Neural cell (in vitro differentiated cells): ENCODE data around the gene FRMD4A. TPM values are rescaled to one million over a fixed set of nuclear protein-coding genes. Genes with fewer than 3 reads are reported as not detected.

Source experiments
- H2AFZ ChIP-seq: fragments of 200-600, 300-800 bp; sonication (generic), shearing (Covaris generic); 2 replicates; pipeline ENCODE4 v1.6.0; 2014; ENCODE audit warnings: low read depth, mild to moderate bottlenecking, antibody characterized with exemption, low read length, moderate library complexity
- H3F3A ChIP-seq: fragments of 200-600 bp; shearing (Covaris generic); 2 replicates; pipeline ENCODE4 v1.6.1; 2016; ENCODE audit warnings: mild to moderate bottlenecking, moderate library complexity, mixed read lengths, antibody characterized with exemption, low read length; ENCODE audit not compliant: insufficient read depth, poor library complexity, severe bottlenecking
- H3K27ac ChIP-seq: fragments of 200-600, 300-800 bp; sonication (generic), shearing (Covaris generic); 2 replicates; pipeline ENCODE4 v1.5.1; 2014; ENCODE audit warnings: mild to moderate bottlenecking, low read length, moderate library complexity
- H3K27me3 ChIP-seq: fragments of 300-800, 200-600 bp; sonication (generic), shearing (Covaris generic); 2 replicates; pipeline ENCODE4 v1.6.0; 2014; ENCODE audit warnings: mild to moderate bottlenecking, low read depth, low read length, moderate library complexity; ENCODE audit not compliant: insufficient read depth
- H3K36me3 ChIP-seq: fragments of 300-800, 200-600 bp; sonication (generic), shearing (Covaris generic); 2 replicates; pipeline ENCODE4 v1.5.1; 2014; ENCODE audit warnings: mild to moderate bottlenecking, antibody characterized with exemption, low read length, moderate library complexity; ENCODE audit not compliant: insufficient read depth
- H3K4me2 ChIP-seq: fragments of 300-800, 200-600 bp; sonication (generic), shearing (Covaris generic); 2 replicates; pipeline ENCODE4 v1.6.0; 2014; ENCODE audit warnings: mild to moderate bottlenecking, low read length
- H3K4me3 ChIP-seq: fragments of 300-800, 200-600 bp; sonication (generic), shearing (Covaris generic); 2 replicates; pipeline ENCODE4 v1.5.1; 2014; ENCODE audit warnings: mild to moderate bottlenecking, low read length, moderate library complexity
- H3K79me2 ChIP-seq: fragments of 200-600 bp; shearing (Covaris generic); replicated peaks from 2 replicates; pipeline ENCODE4 v1.6.0; 2014; ENCODE audit warnings: mild to moderate bottlenecking, low read length, moderate library complexity; ENCODE audit not compliant: insufficient read depth
- H3K9ac ChIP-seq: fragments of 300-800, 200-600 bp; sonication (generic), shearing (Covaris generic); 2 replicates; pipeline ENCODE4 v1.6.1; 2016; ENCODE audit warnings: mild to moderate bottlenecking, low read length, mixed read lengths
- H3K9me2 ChIP-seq: fragments of 200-600 bp; shearing (Covaris generic); 2 replicates; pipeline ENCODE4 v1.6.1; 2016; ENCODE audit warnings: mild to moderate bottlenecking, low read length, mixed read lengths; ENCODE audit not compliant: insufficient read depth
- H3K9me3 ChIP-seq: fragments of 200-600, 300-800 bp; sonication (generic), shearing (Covaris generic); 2 replicates; pipeline ENCODE4 v1.6.1; 2016; ENCODE audit warnings: mild to moderate bottlenecking, mixed run types, low read length, moderate library complexity, mixed read lengths
- H4K20me1 ChIP-seq: fragments of 200-600 bp; shearing (Covaris generic); 2 replicates; pipeline ENCODE4 v1.6.1; 2016; ENCODE audit warnings: mild to moderate bottlenecking, mixed run types; ENCODE audit not compliant: insufficient read depth
- EP300 ChIP-seq: fragments of 450-650 bp; conservative IDR thresholded peaks from 2 replicates; pipeline ENCODE4 v1.6.1; 2014; ENCODE audit warnings: antibody characterized with exemption, mild to moderate bottlenecking, moderate library complexity; ENCODE audit not compliant: poor library complexity, severe bottlenecking
- EZH2 ChIP-seq: fragments of 200-600, 300-800 bp; shearing (Covaris generic), sonication (generic); IDR thresholded peaks from 2 replicates; pipeline ENCODE4 v1.6.1; 2014; ENCODE audit warnings: antibody characterized with exemption, low read length, borderline replicate concordance, mild to moderate bottlenecking; ENCODE audit not compliant: insufficient read depth, poor library complexity, severe bottlenecking
- MXI1 ChIP-seq: fragments of 450-650 bp; conservative IDR thresholded peaks from 2 replicates; pipeline ENCODE4 v1.6.1; 2014; ENCODE audit warnings: antibody characterized with exemption, mild to moderate bottlenecking; ENCODE audit not compliant: poor library complexity, severe bottlenecking
- POLR2AphosphoS5 ChIP-seq: IDR thresholded peaks from 2 replicates; pipeline ENCODE4 v1.6.1; 2012
- RAD21 ChIP-seq: fragments of 450-650 bp; conservative IDR thresholded peaks from 2 replicates; pipeline ENCODE4 v1.6.1; 2014; ENCODE audit warnings: antibody characterized with exemption, mild to moderate bottlenecking, moderate library complexity
- SMC3 ChIP-seq: fragments of 450-650 bp; conservative IDR thresholded peaks from 2 replicates; pipeline ENCODE4 v1.6.1; 2014; ENCODE audit warnings: antibody characterized with exemption, mild to moderate bottlenecking, moderate library complexity; ENCODE audit not compliant: poor library complexity
- TAF1 ChIP-seq: IDR thresholded peaks from 2 replicates; pipeline ENCODE4 v1.6.1; 2012; ENCODE audit warnings: low read depth
- polyA plus RNA-seq: library from polyadenylated mRNA; depleted of rRNA; stranded (reverse); fragments of >200 nt; gene quantifications from 2 replicates; pipeline ENCODE4 v1.2.3, GENCODE V29; 2014
- TF ChIP-seq, protein P1 (sequence below): fragments of 450-650 bp; IDR thresholded peaks from 2 replicates; pipeline ENCODE4 v1.5.1; 2014; ENCODE audit warnings: antibody characterized with exemption, mild to moderate bottlenecking, moderate library complexity; ENCODE audit not compliant: poor library complexity, severe bottlenecking
- TF ChIP-seq, protein P2 (sequence below): IDR thresholded peaks from 2 replicates; pipeline ENCODE4 v1.6.1; 2012; ENCODE audit warnings: borderline replicate concordance

The FRMD4A gene
- polyA plus RNA-seq, 1 donor from 2014 or later, result 36.5 TPM

DNA sequence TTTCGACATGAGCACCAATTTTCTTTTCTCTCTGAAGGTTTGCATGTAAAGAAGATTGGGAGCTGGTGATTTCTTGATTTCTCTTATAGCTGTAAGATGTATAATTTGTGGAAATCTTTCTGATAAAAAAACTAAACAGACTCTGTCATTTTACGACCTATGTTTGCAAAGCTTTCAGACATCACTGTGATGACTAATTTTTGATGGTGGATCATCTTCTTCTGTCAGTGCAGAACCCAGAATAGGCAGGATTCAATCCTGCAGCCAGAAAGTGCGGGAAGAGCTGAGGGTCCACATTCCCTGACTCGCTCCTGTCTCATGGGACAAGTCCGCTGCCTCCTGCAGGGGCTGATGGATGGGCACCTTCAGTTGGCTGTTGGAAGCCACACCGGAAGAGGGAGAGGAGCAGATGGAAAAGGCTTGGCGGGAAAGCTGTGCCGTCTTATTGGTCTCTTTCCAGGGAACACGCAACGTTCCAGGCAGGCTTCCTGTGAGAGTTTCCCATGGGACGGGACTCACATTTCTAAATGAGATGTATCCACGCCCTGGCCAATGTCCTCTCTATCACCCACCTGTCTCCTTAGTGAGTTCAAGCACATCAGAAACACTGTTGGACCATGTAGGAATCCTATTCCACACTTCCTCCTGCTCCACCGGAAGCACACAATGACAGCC lies 557.1 kb downstream of the FRMD4A start:
- no peaks in the 10 kb centered on the region for H4K20me1 ChIP-seq
- no peaks in the 10 kb centered on the region for H3F3A ChIP-seq
- H3K9me3 ChIP-seq, result no peaks in the 10 kb centered on the region
- TF ChIP-seq EP300, result no peak
- TF ChIP-seq, protein P1, sequence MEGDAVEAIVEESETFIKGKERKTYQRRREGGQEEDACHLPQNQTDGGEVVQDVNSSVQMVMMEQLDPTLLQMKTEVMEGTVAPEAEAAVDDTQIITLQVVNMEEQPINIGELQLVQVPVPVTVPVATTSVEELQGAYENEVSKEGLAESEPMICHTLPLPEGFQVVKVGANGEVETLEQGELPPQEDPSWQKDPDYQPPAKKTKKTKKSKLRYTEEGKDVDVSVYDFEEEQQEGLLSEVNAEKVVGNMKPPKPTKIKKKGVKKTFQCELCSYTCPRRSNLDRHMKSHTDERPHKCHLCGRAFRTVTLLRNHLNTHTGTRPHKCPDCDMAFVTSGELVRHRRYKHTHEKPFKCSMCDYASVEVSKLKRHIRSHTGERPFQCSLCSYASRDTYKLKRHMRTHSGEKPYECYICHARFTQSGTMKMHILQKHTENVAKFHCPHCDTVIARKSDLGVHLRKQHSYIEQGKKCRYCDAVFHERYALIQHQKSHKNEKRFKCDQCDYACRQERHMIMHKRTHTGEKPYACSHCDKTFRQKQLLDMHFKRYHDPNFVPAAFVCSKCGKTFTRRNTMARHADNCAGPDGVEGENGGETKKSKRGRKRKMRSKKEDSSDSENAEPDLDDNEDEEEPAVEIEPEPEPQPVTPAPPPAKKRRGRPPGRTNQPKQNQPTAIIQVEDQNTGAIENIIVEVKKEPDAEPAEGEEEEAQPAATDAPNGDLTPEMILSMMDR, result no peak
- no peak for TF ChIP-seq RAD21
- TF ChIP-seq TAF1, result no peak
- no peak for TF ChIP-seq EZH2
- no peak for TF ChIP-seq SMC3
- TF ChIP-seq, protein P2, sequence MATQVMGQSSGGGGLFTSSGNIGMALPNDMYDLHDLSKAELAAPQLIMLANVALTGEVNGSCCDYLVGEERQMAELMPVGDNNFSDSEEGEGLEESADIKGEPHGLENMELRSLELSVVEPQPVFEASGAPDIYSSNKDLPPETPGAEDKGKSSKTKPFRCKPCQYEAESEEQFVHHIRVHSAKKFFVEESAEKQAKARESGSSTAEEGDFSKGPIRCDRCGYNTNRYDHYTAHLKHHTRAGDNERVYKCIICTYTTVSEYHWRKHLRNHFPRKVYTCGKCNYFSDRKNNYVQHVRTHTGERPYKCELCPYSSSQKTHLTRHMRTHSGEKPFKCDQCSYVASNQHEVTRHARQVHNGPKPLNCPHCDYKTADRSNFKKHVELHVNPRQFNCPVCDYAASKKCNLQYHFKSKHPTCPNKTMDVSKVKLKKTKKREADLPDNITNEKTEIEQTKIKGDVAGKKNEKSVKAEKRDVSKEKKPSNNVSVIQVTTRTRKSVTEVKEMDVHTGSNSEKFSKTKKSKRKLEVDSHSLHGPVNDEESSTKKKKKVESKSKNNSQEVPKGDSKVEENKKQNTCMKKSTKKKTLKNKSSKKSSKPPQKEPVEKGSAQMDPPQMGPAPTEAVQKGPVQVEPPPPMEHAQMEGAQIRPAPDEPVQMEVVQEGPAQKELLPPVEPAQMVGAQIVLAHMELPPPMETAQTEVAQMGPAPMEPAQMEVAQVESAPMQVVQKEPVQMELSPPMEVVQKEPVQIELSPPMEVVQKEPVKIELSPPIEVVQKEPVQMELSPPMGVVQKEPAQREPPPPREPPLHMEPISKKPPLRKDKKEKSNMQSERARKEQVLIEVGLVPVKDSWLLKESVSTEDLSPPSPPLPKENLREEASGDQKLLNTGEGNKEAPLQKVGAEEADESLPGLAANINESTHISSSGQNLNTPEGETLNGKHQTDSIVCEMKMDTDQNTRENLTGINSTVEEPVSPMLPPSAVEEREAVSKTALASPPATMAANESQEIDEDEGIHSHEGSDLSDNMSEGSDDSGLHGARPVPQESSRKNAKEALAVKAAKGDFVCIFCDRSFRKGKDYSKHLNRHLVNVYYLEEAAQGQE, result no peak
- TF ChIP-seq MXI1, result no peak
- TF ChIP-seq POLR2AphosphoS5, result no peak
- H3K9ac ChIP-seq, result no peak overlapping the region
- peaks cover 5% of the 10 kb centered on the region for H3K36me3 ChIP-seq
- H2AFZ ChIP-seq, result no peak overlapping the region
- no peaks in the 10 kb centered on the region for H3K27me3 ChIP-seq
- no peak overlapping the region for H3K4me3 ChIP-seq
- no peaks in the 10 kb centered on the region for H3K79me2 ChIP-seq
- no peak overlapping the region for H3K27ac ChIP-seq
- no peak overlapping the region for H3K4me2 ChIP-seq
- no peaks in the 10 kb centered on the region for H3K9me2 ChIP-seq

DNA sequence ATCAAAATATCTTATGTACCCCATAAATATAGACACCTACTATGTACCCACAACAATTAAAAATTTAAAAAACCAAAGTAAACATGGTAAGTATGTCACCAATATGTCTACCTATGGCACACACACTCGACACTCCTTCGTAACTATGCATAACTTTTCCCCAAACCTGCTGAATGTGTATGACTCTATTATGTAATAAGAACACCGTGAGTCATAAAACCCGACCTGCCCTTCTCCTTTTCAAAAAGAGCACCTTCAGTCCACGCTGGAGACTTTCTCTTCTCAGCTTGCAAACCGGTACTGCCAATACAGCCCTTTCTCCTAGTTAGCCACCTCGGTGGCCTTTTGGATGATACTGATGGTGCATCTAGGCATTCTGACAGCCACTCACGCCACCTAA lies 557.7 kb downstream of the FRMD4A start:
- Histone ChIP-seq H3K36me3 (peaks cover 5% of the 10 kb centered on the region), H3K27ac (no peak overlapping the region), H3F3A (no peaks in the 10 kb centered on the region), H3K4me2 (no peak overlapping the region), H3K9me3 (no peaks in the 10 kb centered on the region), H2AFZ (no peak overlapping the region), H3K79me2 (no peaks in the 10 kb centered on the region), H3K9ac (no peak overlapping the region), H4K20me1 (no peaks in the 10 kb centered on the region), H3K9me2 (no peaks in the 10 kb centered on the region), H3K27me3 (no peaks in the 10 kb centered on the region), H3K4me3 (no peak overlapping the region)
- TF ChIP-seq, protein P2, result no peak
- TF ChIP-seq SMC3 (no peak), POLR2AphosphoS5 (no peak), EZH2 (no peak), TAF1 (no peak), MXI1 (no peak), RAD21 (no peak), EP300 (no peak)
- TF ChIP-seq, protein P1, result no peak
